Stomach smooth muscle (tissue), 2 donors: ENCODE results near the gene CD244.
"Not testable (repeated sequence)": the region's sequence is repeated elsewhere in the genome, so short reads cannot be mapped to it uniquely, and the experiment has no call there.

ENCODE experiments used
- H3K27ac ChIP-seq: one replicate; pipeline ENCODE4 v1.7.0; 2013; ENCODE audit warnings: mild to moderate bottlenecking, low read length, inconsistent platforms
- H3K27me3 ChIP-seq, 2 donors: one replicate each; pipeline ENCODE4 v1.7.0; 2013; ENCODE audit warnings: low read length in 2 of 2; ENCODE audit not compliant: insufficient read depth in 2 of 2, control insufficient read depth in 1 of 2
- H3K36me3 ChIP-seq, 2 donors: one replicate each; pipeline ENCODE4 v1.7.0; 2013; ENCODE audit warnings: low read length in 2 of 2; ENCODE audit not compliant: control insufficient read depth in 2 of 2, insufficient read depth in 2 of 2
- H3K4me1 ChIP-seq: one replicate; pipeline ENCODE4 v1.7.0; 2013; ENCODE audit warnings: low read length; ENCODE audit not compliant: control insufficient read depth, insufficient read depth
- H3K4me3 ChIP-seq, 2 donors: one replicate each; pipeline ENCODE4 v1.7.0; 2013; ENCODE audit warnings: low read length in 2 of 2
- H3K9ac ChIP-seq, 2 donors: one replicate each; pipeline ENCODE4 v1.7.0; 2013; ENCODE audit warnings: low read length in 2 of 2, mild to moderate bottlenecking in 1 of 2
- H3K9me3 ChIP-seq, 2 donors: one replicate each; pipeline ENCODE4 v1.7.0; 2013; ENCODE audit warnings: low read length in 2 of 2; ENCODE audit not compliant: control insufficient read depth in 2 of 2
- donor health status: healthy.
- donor health status: Pancreatic carcinoma.

Gene CD244

GRCh38 chr1:160862203-160863060 is at the start of gene CD244:
Gene CD244 (minus strand): TSS chr1:160862887. CDS start chr1:160862677, 210 bp downstream.
- no peaks in the 10 kb centered on the region for H3K4me1 ChIP-seq
- H3K36me3 ChIP-seq = no peaks in the 10 kb centered on the region
- H3K9ac ChIP-seq = no peak within 1 kb of the TSS
- no peak within 1 kb of the TSS for H3K27ac ChIP-seq
- H3K4me3 ChIP-seq = no peak within 1 kb of the TSS
- no peaks in the 10 kb centered on the region for H3K9me3 ChIP-seq
- peaks cover 0 to 5% of the 10 kb centered on the region in 2 donors for H3K27me3 ChIP-seq

GRCh38 chr1:160911925-160912324 is 49.2 kb upstream of the CD244 start:
- no peak overlapping the region for H3K27ac ChIP-seq
- H3K4me3 ChIP-seq = no peak overlapping the region
- no peaks in the 10 kb centered on the region for H3K27me3 ChIP-seq
- no peaks in the 10 kb centered on the region for H3K9me3 ChIP-seq
- no peaks in the 10 kb centered on the region for H3K4me1 ChIP-seq
- no peaks in the 10 kb centered on the region for H3K36me3 ChIP-seq
- no peak overlapping the region for H3K9ac ChIP-seq

GRCh38 chr1:160911441-160911840 is 48.8 kb upstream of the CD244 start:
- no peaks in the 10 kb centered on the region for H3K9me3 ChIP-seq
- H3K27me3 ChIP-seq = no peaks in the 10 kb centered on the region
- no peaks in the 10 kb centered on the region for H3K36me3 ChIP-seq
- no peak overlapping the region for H3K9ac ChIP-seq
- no peaks in the 10 kb centered on the region for H3K4me1 ChIP-seq
- no peak overlapping the region for H3K4me3 ChIP-seq
- no peak overlapping the region for H3K27ac ChIP-seq

GRCh38 chr1:160910170-160910750 is 47.6 kb upstream of the CD244 start:
- Histone ChIP-seq H3K27me3 (no peaks in the 10 kb centered on the region), H3K9ac (no peak overlapping the region), H3K4me3 (no peak overlapping the region), H3K27ac (no peak overlapping the region), H3K9me3 (no peaks in the 10 kb centered on the region), H3K4me1 (no peaks in the 10 kb centered on the region), H3K36me3 (no peaks in the 10 kb centered on the region)

- no peak overlapping the region for H3K27ac ChIP-seq
- no peaks in the 10 kb centered on the region for H3K27me3 ChIP-seq
- H3K36me3 ChIP-seq = no peaks in the 10 kb centered on the region
- H3K9ac ChIP-seq = no peak overlapping the region
- H3K9me3 ChIP-seq = no peaks in the 10 kb centered on the region
- H3K4me1 ChIP-seq = no peaks in the 10 kb centered on the region
- H3K4me3 ChIP-seq = no peak overlapping the region
Observed at GRCh38 chr1:160907976-160908375, 45.3 kb upstream of the CD244 start.

- Histone ChIP-seq H3K4me3 (no peak overlapping the region), H3K27ac (no peak overlapping the region), H3K36me3 (no peaks in the 10 kb centered on the region)
Observed at GRCh38 chr1:160905617-160905989, 42.9 kb upstream of the CD244 start.

GRCh38 chr1:160904783-160905616 is 42.3 kb upstream of the CD244 start:
- Histone ChIP-seq H3K27ac (no peak overlapping the region), H3K27me3 (no peaks in the 10 kb centered on the region), H3K4me1 (no peaks in the 10 kb centered on the region), H3K9ac (no peak overlapping the region), H3K9me3 (no peaks in the 10 kb centered on the region), H3K4me3 (no peak overlapping the region), H3K36me3 (no peaks in the 10 kb centered on the region)

More at GRCh38 chr1:160905617-160905989, 42.9 kb upstream of the CD244 start:
- Histone ChIP-seq H3K27me3 (no peaks in the 10 kb centered on the region), H3K4me1 (no peaks in the 10 kb centered on the region), H3K9ac (no peak overlapping the region), H3K9me3 (no peaks in the 10 kb centered on the region)

- not testable (repeated sequence) for H3K36me3 ChIP-seq, H3K9me3 ChIP-seq, H3K27ac ChIP-seq, H3K9ac ChIP-seq, H3K4me1 ChIP-seq, H3K4me3 ChIP-seq, H3K27me3 ChIP-seq
Observed at GRCh38 chr1:160902251-160902650, 39.6 kb upstream of the CD244 start.

GRCh38 chr1:160901768-160902167 is 39.1 kb upstream of the CD244 start:
- Histone ChIP-seq H3K4me3 (no peak overlapping the region), H3K27me3 (no peaks in the 10 kb centered on the region), H3K27ac (no peak overlapping the region), H3K36me3 (no peaks in the 10 kb centered on the region), H3K9ac (no peak overlapping the region), H3K4me1 (no peaks in the 10 kb centered on the region), H3K9me3 (no peaks in the 10 kb centered on the region)

GRCh38 chr1:160900683-160901082 is 38.0 kb upstream of the CD244 start:
- H3K27ac ChIP-seq, H3K4me1 ChIP-seq, H3K9me3 ChIP-seq, H3K27me3 ChIP-seq, H3K4me3 ChIP-seq, H3K36me3 ChIP-seq, H3K9ac ChIP-seq: not testable (repeated sequence)
